A549 (cell line): ENCODE data around the gene LPO. TPM values are rescaled to one million over a fixed set of nuclear protein-coding genes. Genes with fewer than 3 reads are reported as not detected.

ENCODE experiments used
- ATAC-seq, 2 experiments: fragments of 200-7000 bp in 1 of 2; fragments of >200 bp in 1 of 2; cut with Nextera tagmentation in 1 of 2; cut with Tn5 transposase in 1 of 2; 3 replicates each; pipeline versions ENCODE4 v1.8.0 to v1.9.1; 2018 to 2020; ENCODE audit warnings: mild to moderate bottlenecking in 1 of 2, moderate library complexity in 1 of 2
- CTCF ChIA-PET: fragments of 300-600 bp; sonication (Branson Sonifier 250); formaldehyde crosslinking; extraction: SDS; loops from one replicate; lab custom pipeline; 2021; ENCODE audit warnings: antibody characterized with exemption, inconsistent platforms; lab: Yijun Ruan, JAX
- POLR2A ChIA-PET: fragments of 350-600 bp; formaldehyde crosslinking; extraction: SDS; loops from one replicate; lab custom pipeline; 2021; ENCODE audit warnings: antibody characterized with exemption, inconsistent platforms; lab: Yijun Ruan, JAX
- DNase-seq, 2 experiments: peaks; one replicate each; pipeline versions ENCODE4 v3.0.0 to v3.0.0-alpha.2; 2011 to 2016; ENCODE audit warnings: low read depth in 1 of 2, low spot score in 1 of 2
- FAIRE-seq: peaks from 2 replicates; lab custom pipeline; 2011; peaks lifted over from hg19 to GRCh38; lab: Jason Lieb, UNC
- H3K27ac ChIP-seq, 2 experiments: fragments of >200 bp; sonication (Bioruptor Twin); formaldehyde crosslinking; 3 replicates each; pipeline ENCODE4 v1.5.1; 2016 to 2017
- H3K4me1 ChIP-seq: fragments of >200 bp; sonication (Bioruptor Twin); formaldehyde crosslinking; 3 replicates; pipeline ENCODE4 v1.6.1; 2016
- H3K4me2 ChIP-seq: fragments of >200 bp; sonication (Bioruptor Twin); formaldehyde crosslinking; 3 replicates; pipeline ENCODE4 v1.6.1; 2016
- H3K4me3 ChIP-seq: fragments of >200 bp; sonication (Bioruptor Twin); formaldehyde crosslinking; 3 replicates; pipeline ENCODE4 v1.5.1; 2016
- H3K9me3 ChIP-seq: fragments of >200 bp; sonication (Bioruptor Twin); formaldehyde crosslinking; 3 replicates; pipeline ENCODE4 v1.6.1; 2016
- BCL3 ChIP-seq: fragments of >200 bp; sonication (Bioruptor Twin); formaldehyde crosslinking; IDR thresholded peaks from 3 replicates; pipeline ENCODE4 v1.6.1; 2016
- CBX8 ChIP-seq: fragments of 200-600 bp; sonication (generic); IDR thresholded peaks from 2 replicates; pipeline ENCODE4 v1.6.1; 2016
- CHD4 ChIP-seq: fragments of 200-600 bp; sonication (generic); IDR thresholded peaks from 2 replicates; pipeline ENCODE4 v1.6.1; 2016; ENCODE audit warnings: antibody characterized with exemption, mild to moderate bottlenecking, borderline replicate concordance
- ELK1 ChIP-seq: fragments of 150-350 bp; IDR thresholded peaks from 2 replicates; pipeline ENCODE4 v1.6.1; 2014; ENCODE audit warnings: low read depth, mild to moderate bottlenecking, low read length
- EP300 ChIP-seq, 2 experiments: fragments of >200 bp; sonication (Bioruptor Twin); formaldehyde crosslinking; IDR thresholded peaks; 2 replicates in 1 of 2; 3 replicates in 1 of 2; pipeline ENCODE4 v1.6.1; 2016 to 2017
- ESRRA ChIP-seq: fragments of 150-350 bp; IDR thresholded peaks from 2 replicates; pipeline ENCODE4 v1.6.1; 2014; ENCODE audit warnings: mild to moderate bottlenecking, low read length, borderline replicate concordance
- GATA3 ChIP-seq: IDR thresholded peaks from 2 replicates; pipeline ENCODE4 v1.6.1; 2012; ENCODE audit warnings: borderline replicate concordance
- HDAC2 ChIP-seq: fragments of 200-600 bp; sonication (generic); IDR thresholded peaks from 2 replicates; pipeline ENCODE4 v1.6.1; 2016
- HOXA7 ChIP-seq: fragments of 250-450 bp; sonication (Bioruptor Pico); IDR thresholded peaks from 2 replicates; pipeline ENCODE4 v1.5.0; 2020; ENCODE audit warnings: mild to moderate bottlenecking, moderate library complexity
- HOXB5 ChIP-seq: fragments of 250-450 bp; sonication (Bioruptor Pico); IDR thresholded peaks from 2 replicates; pipeline ENCODE4 v1.5.0; 2020; ENCODE audit warnings: mild to moderate bottlenecking, moderate library complexity
- JUNB ChIP-seq: fragments of >200 bp; sonication (Bioruptor Twin); formaldehyde crosslinking; IDR thresholded peaks from 2 replicates; pipeline ENCODE4 v1.6.1; 2016
- MAX ChIP-seq: IDR thresholded peaks from 2 replicates; pipeline ENCODE4 v1.6.1; 2012
- MAZ ChIP-seq: fragments of 150-350 bp; IDR thresholded peaks from 2 replicates; pipeline ENCODE4 v1.6.1; 2014; ENCODE audit warnings: antibody characterized with exemption, low read depth, low read length, borderline replicate concordance
- NPAS2 ChIP-seq: fragments of 250-450 bp; sonication (Bioruptor Pico); IDR thresholded peaks from 2 replicates; pipeline ENCODE4 v1.8.0; 2022; ENCODE audit warnings: mild to moderate bottlenecking, moderate library complexity, borderline replicate concordance
- POLR2A ChIP-seq: IDR thresholded peaks from 2 replicates; pipeline ENCODE4 v1.6.1; 2012; ENCODE audit warnings: mild to moderate bottlenecking, low read length
- POLR2AphosphoS2 ChIP-seq: conservative IDR thresholded peaks from 2 replicates; pipeline ENCODE4 v1.6.1; 2012; ENCODE audit warnings: low read length, improper control_type of control experiment, inconsistent platforms
- RAD21 ChIP-seq, 2 experiments: fragments of >200 bp in 1 of 2; sonication (Bioruptor Twin) in 1 of 2; formaldehyde crosslinking in 1 of 2; IDR thresholded peaks in 1 of 2; conservative IDR thresholded peaks in 1 of 2; 2 replicates in 1 of 2; 3 replicates in 1 of 2; pipeline ENCODE4 v1.6.1; 2012 to 2018; ENCODE audit warnings: inconsistent platforms in 1 of 2
- RFX5 ChIP-seq: fragments of 450-650 bp; IDR thresholded peaks from 2 replicates; pipeline ENCODE4 v1.7.1; 2014; ENCODE audit warnings: antibody characterized with exemption, mild to moderate bottlenecking, moderate library complexity
- RNF2 ChIP-seq: fragments of 200-600 bp; sonication (generic); IDR thresholded peaks from 2 replicates; pipeline ENCODE4 v1.6.1; 2016; ENCODE audit warnings: low read depth, mild to moderate bottlenecking, antibody characterized with exemption, moderate library complexity, borderline replicate concordance
- SMC3 ChIP-seq: fragments of >200 bp; sonication (Bioruptor Twin); formaldehyde crosslinking; IDR thresholded peaks from 3 replicates; pipeline ENCODE4 v1.6.1; 2018; ENCODE audit warnings: inconsistent platforms
- SREBF2 ChIP-seq: fragments of 450-650 bp; IDR thresholded peaks from 2 replicates; pipeline ENCODE4 v1.6.1; 2014; ENCODE audit warnings: mild to moderate bottlenecking, moderate library complexity
- ZFP36 ChIP-seq: fragments of 450-650 bp; IDR thresholded peaks from 2 replicates; pipeline ENCODE4 v1.6.1; 2014; ENCODE audit warnings: borderline replicate concordance; ENCODE audit not compliant: partially characterized antibody
- ZNF302 ChIP-seq: fragments of 250-450 bp; sonication (Bioruptor Pico); IDR thresholded peaks from 2 replicates; pipeline ENCODE4 v1.9.0; 2021; ENCODE audit warnings: inconsistent platforms, mild to moderate bottlenecking, moderate library complexity
- WGBS: methylation state at CpG from one replicate; pipeline ENCODE4 v1.1.6; 2017; ENCODE audit errors: missing lambda C conversion rate; 5-methylcytosine and 5-hydroxymethylcytosine counted together
- polyA plus RNA-seq, 4 experiments: library from polyadenylated mRNA; depleted of rRNA in 3 of 4; stranded (reverse); fragments of >200 nt; fragmentation: RNase III in 1 of 4; extraction: RNeasy Plus Mini Kit Qiagen cat#74134 plus additional on column Dnase treatment in 1 of 4; gene quantifications; 2 replicates in 3 of 4; 3 replicates in 1 of 4; pipeline ENCODE4 v1.2.3, GENCODE V29; 2011 to 2017
- TF ChIP-seq, protein P1 (sequence below): fragments of 250-450 bp; sonication (Bioruptor Pico); IDR thresholded peaks from 2 replicates; pipeline ENCODE4 v1.5.0; 2020; ENCODE audit warnings: low read depth, mild to moderate bottlenecking, moderate library complexity
- TF ChIP-seq, protein P2 (sequence below): fragments of >200 bp; sonication (Bioruptor Twin); formaldehyde crosslinking; IDR thresholded peaks from 2 replicates; pipeline ENCODE4 v1.6.1; 2016
- TF ChIP-seq, protein P3 (sequence below): IDR thresholded peaks from 2 replicates; pipeline ENCODE4 v1.6.1; 2012

The LPO gene
- polyA plus RNA-seq, 2 of the 4 experiments (the other 2 are of a cell fraction): not detected

DNA sequence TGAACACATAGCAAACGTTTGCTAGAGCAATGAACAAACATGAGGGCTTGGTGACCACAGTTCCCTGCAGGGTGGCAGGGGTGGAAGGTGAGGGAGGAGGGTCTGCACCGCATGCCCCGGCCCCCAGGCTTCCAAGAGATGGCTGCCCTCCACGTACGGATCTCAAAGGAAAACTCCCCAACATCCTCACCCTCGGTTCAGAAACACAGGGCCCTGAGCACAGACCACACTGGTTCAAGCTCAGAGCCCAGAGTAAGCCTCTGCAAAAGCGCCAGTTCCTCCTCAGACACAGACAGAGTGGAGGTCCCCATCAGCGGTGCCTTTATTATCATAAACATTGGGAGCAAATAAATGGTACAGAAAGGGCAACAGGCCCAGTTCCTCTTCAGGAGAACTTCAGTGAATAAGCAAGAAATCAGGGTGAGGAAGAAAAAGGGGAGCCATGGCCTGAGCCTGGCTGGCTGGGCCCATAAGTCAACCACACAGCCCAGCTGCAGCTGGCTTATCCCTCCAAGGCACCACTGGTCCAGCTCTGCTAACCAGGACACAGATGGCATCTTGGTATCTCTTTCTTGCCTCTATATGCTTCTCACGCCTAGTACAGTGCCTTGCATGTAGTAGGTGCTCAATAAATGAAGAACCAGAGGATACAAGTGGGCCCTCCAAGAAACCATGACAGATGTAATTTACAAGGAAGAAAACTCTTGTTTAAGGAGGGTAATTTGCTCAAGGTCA lies 31.3 kb downstream of the LPO start:
- FAIRE-seq (no peak), DNase-seq (no peak)
- no peak overlapping the region for H3K4me2 ChIP-seq

GRCh38 chr17:58270476-58271215 lies 32.3 kb downstream of the LPO start:
- DNase-seq (no peak), ATAC-seq (peak; percentile 52 to 66; a peak in 4 of 6 replicates), FAIRE-seq (no peak)
- ChIA-PET POLR2A (no interaction called here), CTCF (interaction anchor here (0.7 to 2.4 kb wide), 7 partner anchors 14 to 193 kb away, joined by 3 to 14 read pairs (median 4); no protein-coding TSS in a partner anchor)
- Histone ChIP-seq H3K4me3 (no peak overlapping the region), H3K27ac (no peak overlapping the region), H3K9me3 (no peaks in the 10 kb centered on the region), H3K4me2 (no peak overlapping the region), H3K4me1 (no peaks in the 10 kb centered on the region)
- TF ChIP-seq, protein P1, sequence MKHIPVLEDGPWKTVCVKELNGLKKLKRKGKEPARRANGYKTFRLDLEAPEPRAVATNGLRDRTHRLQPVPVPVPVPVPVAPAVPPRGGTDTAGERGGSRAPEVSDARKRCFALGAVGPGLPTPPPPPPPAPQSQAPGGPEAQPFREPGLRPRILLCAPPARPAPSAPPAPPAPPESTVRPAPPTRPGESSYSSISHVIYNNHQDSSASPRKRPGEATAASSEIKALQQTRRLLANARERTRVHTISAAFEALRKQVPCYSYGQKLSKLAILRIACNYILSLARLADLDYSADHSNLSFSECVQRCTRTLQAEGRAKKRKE (CRISPR knock-in tag): no peak
- TF ChIP-seq RAD21 (conservative IDR thresholded peaks at IDR 0.05 in 1 of 2, IDR thresholded peaks at IDR 0.05 in 1 of 2) (no peak), RFX5 (no peak), ZFP36 (no peak), GATA3 (no peak), POLR2A (no peak), MAZ (no peak), EP300 (IDR thresholded peaks at IDR 0.05) (no peak), ZNF302 (CRISPR knock-in tag) (no peak), HOXA7 (CRISPR knock-in tag) (no peak), BCL3 (no peak), POLR2AphosphoS2 (no peak), MAX (no peak), CHD4 (no peak), CBX8 (no peak)
- TF ChIP-seq, protein P2, sequence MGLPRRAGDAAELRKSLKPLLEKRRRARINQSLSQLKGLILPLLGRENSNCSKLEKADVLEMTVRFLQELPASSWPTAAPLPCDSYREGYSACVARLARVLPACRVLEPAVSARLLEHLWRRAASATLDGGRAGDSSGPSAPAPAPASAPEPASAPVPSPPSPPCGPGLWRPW: no peak
- 48% methylated on average over 15 of the region's 15 CpGs for WGBS

More for the DNA sequence above, 31.3 kb downstream of the LPO start:
- TF ChIP-seq, protein P3, sequence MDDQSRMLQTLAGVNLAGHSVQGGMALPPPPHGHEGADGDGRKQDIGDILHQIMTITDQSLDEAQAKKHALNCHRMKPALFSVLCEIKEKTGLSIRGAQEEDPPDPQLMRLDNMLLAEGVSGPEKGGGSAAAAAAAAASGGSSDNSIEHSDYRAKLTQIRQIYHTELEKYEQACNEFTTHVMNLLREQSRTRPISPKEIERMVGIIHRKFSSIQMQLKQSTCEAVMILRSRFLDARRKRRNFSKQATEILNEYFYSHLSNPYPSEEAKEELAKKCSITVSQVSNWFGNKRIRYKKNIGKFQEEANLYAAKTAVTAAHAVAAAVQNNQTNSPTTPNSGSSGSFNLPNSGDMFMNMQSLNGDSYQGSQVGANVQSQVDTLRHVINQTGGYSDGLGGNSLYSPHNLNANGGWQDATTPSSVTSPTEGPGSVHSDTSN: no peak
- no peak for TF ChIP-seq HDAC2
- no peak for TF ChIP-seq RNF2
- no peak for TF ChIP-seq SMC3
- TF ChIP-seq ELK1: no peak
- no peak for TF ChIP-seq SREBF2
- no peak for TF ChIP-seq ESRRA
- no peak for TF ChIP-seq ZNF302 (CRISPR knock-in tag)
- TF ChIP-seq JUNB: no peak
- TF ChIP-seq HOXB5 (CRISPR knock-in tag): no peak
- no peak for TF ChIP-seq RFX5
- no peak for TF ChIP-seq CBX8
- TF ChIP-seq NPAS2 (CRISPR knock-in tag): no peak
- Histone ChIP-seq H3K27ac (no peak overlapping the region), H3K9me3 (no peaks in the 10 kb centered on the region), H3K4me3 (no peak overlapping the region), H3K4me1 (no peaks in the 10 kb centered on the region)
- ChIA-PET CTCF (interaction anchor here (0.7 to 2.4 kb wide), 6 partner anchors 13 to 194 kb away, joined by 3 to 14 read pairs (median 4); no protein-coding TSS in a partner anchor), POLR2A (no interaction called here)
- no peak for ATAC-seq
- WGBS: 46% methylated on average over 9 of the region's 9 CpGs
